Superior temporal gyrus (tissue), 1 donor: ENCODE results near the gene NTM.

Experiments used
- DNase-seq: peaks from one replicate; pipeline ENCODE4 v3.0.0-alpha.2; 2016; ENCODE audit errors: extremely low spot score

NTM gene

DNA sequence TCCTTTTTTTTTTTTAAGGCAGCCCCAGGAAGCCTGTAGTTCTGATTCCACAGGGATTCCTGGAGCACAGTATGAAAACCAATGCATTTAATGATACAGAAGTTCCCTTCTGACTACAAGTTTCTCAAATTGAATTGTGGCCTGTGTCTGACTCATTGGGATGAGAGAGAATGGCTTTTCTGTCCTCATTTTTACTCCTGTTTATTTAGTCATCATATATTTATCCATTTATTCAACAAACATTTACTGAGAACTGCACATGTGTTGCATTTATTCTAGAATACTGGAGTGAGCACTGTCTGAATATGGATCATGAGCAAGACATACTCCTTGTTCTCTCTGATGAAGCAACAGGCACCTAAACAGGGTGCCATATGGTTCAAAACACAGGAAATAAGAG is 231.2 kb downstream of the NTM start:
- DNase-seq, result peak; percentile 55

DNA sequence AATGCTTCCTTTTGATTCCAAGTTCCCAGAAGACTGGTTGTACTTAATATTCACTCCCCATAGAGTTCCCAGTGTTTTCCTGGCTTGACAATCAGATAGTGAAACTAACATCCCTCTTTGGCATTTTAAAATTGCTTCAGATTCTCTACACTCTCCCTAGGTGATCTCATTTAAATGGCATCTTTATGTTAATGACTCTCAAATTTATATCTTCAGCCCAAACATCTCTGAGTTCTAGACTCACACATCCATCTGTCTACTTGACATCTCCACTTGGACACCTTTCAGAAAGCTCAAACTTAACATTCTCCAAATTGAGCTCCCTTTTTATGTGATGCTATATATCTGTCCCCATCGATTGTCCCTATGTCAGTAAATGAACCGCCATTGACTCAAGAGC is 232.0 kb downstream of the NTM start:
- DNase-seq, result no peak

DNA sequence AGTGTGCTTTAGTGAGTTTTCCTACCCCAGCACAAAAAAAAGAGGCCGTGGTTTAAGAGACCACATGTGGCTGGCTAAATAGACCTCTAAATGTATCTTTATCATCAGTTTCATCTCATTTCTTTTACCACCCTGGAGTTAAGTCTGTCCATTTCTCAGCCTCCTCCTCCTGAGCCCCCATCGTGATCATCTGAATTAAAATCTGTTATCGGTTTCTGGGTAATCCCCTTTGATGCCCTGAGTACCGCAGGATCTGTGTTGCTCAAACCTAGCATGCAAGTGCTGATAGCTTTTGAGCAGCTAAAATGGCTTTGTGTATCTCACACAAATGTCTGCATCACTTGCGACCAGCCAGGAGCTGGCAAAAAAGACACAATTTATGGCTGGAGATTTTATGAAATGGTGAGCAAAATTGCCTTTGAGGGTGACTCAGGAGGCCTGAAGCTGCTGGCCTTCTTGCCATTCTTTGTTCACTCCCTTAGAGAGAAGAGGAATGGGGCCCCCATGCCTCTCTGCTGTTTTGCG is 236.5 kb downstream of the NTM start:
- no peak for DNase-seq

DNA sequence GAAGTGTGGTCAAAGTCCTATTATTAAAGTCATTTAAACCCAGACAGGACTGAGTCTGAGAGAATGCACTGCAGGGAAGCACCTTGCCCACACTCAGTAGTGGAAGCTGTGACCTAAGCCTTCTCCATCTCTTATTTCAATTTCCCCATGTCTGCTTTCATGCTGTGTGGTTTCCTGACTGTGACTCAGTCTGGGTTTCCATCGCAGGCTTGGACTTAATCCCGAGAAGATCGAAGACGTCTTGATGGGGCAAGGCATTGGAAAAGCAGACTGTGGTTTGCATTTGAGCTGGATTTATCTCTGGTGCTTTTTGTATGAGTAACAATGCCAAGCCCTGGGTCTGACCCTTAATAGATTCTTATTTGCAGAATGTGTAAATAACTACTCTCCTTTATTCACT is 238.9 kb downstream of the NTM start:
- no peak for DNase-seq

DNA sequence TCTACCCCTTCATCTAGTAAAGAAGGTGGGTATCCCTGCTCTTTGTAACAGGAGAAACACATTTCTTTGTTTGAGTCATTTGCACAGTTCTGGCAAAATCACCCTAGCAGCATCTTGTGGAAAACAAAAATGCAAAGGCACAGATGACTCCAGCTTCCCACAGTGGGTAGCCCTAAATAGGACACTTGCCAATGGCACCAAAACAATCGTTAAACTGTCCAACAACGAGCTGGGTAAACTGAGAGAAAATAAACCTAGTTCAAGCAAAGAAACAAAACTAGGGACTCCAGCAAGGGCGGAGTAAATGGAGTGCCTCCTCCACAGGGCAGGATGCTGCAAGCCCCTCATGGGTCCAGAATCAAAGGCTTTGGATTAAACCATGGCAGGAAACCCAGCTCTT is 239.5 kb downstream of the NTM start:
- DNase-seq, result peak; percentile 75

DNA sequence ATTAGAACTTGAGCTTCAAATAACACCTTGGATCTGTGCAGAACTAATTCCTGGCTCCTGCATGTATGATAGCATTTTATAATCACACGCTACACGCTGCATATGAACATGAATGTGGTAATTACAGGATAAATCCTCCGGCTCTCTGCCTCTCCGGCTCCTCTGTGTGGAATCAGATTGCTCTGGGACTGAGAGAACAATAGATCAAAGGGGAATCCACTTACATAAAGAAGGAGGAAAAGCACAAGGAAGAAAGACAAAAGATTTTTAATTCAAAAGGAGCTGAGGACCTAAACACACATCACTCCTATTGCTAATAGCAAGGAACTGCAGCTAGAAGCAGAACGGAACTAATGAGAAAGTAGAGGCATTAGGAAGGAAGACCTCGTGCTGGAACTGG is 240.9 kb downstream of the NTM start:
- no peak for DNase-seq

DNA sequence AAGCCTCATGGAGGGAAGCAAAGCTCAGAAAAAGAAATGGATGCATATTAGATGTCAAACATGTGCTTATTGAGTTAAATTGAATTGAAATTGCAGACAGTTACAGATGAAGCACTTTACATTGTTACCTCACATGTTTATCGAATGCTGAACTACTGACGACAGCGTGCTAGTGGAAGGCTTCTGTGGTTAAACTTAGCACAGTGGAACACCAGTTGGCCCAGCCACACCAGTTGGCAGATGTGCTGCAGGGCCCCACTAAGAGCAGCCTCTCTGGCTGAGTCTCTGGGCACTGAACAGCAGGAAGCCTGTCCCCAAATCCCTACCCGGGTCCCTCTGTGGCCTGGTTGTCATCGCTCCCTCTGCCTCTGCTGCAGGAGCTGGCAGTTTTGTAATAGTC is 242.1 kb downstream of the NTM start:
- peak; percentile 59 for DNase-seq

DNA sequence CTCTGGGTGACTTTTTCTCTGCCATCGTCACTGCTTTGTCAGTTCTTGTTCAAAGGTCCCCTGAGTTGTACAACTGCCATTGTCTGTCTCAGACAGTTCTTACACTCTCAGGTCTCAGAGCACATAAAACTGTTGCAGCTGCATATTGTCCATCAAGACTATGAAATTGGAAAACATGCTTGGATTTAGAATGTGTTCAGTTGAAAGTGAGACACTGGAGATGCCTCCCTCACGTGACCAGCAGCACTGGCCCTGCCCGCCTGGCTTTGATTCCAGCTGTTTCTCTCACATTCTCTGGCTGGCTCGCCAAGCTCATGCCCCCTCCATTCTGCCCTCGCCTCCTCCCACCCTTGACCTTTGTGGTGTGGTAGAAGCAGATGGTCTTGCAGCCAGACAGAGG is 244.2 kb downstream of the NTM start:
- DNase-seq, result peak; percentile 80

DNA sequence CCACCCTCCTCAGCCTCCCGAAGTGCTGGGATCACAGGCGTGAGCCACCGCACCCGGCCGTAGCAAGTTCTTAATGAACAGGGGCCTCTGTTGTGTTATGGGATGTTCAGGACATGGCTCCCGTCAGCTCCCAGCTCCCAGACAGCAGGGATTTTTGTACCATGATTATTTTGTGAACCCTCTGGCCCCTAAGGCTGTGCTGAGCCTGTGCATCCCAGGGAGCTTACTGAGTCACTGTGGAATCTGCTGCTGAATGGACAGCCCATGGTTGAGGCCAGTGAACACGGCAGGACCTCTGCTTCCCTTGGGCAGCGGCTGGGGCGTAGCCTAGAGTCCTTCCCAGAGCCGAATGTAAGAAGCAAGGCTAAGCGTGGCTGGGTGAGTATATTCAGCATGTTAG is 245.2 kb downstream of the NTM start:
- no peak for DNase-seq

DNA sequence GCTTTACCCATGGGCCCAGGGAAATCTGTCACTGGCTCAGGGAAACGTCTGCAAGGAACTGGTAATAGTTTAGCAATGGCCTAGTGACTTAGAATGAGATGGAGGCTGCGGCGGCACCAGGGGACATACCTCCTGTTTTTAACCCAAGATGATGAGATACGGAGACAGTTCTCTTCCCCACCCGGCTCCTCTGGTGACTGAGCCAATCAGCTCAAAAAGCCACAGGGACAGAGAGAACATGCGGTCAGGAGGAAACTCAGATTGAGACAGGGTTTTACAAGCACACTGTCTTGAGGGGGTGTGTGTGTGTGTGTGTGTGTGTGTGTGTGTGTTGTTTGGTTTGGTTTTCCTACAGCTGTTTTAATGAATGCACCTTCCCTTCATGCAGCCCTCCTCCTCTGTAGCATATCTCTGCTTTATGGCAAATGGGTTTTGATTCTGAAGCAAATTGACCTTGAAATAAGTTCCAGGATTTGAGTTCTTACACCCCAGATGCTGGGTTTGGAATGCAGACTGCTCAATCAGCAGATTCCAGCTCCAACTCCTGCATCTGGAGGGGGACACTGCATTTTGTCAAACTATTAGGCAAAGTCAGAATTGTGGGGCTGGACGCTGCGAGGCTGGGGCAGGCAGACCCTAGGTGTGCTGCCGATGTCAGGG is 246.2 kb downstream of the NTM start:
- no peak for DNase-seq

DNA sequence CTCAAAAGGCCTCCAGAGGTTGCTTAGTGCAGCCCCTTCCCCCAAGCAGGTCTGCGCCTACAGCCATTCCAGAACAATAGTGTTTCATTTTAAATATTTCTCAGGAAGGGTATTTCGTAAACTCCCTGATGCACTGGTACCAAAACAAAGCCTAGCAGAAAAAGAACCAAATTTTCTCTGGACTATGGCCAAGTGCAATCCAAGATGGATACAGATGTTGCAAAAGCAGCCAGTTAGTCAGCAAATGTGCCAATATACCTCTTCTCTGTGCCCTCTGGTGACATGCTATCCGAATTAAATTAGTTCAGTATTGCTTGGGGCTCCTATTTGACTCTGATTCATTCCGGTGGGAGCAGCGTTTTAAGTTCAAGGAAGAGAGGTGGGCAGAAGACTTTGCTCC is 247.8 kb downstream of the NTM start:
- DNase-seq, result no peak

DNA sequence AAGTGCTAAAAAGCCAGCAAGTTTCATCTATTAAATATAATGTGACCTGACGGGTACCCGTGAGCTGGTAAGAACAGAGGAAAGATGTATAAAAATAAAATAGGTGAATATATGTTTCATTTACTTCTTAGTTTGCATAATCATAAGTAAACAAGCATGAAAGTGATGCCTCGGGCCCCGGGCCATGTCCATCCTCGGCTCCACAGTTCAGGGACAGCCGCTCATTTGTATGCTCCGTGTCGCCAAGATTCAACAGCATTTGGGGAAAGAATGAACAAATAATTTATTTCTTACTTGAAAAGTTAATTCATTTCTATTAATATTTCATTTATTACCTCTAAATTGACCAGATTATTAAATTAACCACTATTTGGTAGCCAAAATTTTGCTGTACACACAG is 251.8 kb downstream of the NTM start:
- peak; percentile 76 for DNase-seq

DNA sequence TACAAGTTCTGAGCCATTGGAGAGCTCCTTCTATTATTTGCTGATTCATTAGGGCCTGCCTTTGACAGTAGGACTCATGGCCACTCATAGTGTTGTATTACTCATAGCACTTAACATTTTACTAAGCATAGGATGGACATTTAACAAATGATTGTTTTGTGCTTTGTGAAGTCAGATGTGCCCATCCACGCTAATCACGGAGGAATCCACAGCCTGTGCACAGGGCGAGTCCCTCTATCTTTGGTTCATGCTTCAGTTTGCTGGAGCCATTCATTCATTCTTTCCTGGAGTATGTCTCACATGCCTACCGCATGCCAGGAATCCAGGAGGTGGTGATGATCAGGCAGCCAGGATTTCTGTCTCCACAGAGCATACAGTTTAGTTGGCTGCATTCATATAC is 254.1 kb downstream of the NTM start:
- DNase-seq, result peak; percentile 25

DNA sequence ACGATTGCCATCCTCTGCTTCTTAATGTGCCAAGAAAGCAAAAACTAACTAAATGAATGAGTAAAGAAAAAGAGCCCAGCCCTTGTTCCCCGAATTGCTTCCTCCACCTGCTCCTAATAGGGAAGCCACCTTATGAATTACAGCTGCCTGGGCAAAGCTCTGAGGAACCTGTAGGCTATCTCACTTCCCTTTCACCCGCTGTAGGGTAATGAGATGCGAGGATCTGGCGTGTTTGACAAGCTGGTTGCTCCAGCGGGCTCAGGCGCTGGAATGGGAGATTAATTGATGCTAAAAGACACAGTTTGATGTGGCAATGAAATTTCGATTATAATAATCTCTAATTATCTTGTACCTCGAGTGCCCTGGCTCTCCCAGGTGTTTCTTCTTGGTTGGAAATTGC is 256.4 kb downstream of the NTM start:
- DNase-seq, result no peak

DNA sequence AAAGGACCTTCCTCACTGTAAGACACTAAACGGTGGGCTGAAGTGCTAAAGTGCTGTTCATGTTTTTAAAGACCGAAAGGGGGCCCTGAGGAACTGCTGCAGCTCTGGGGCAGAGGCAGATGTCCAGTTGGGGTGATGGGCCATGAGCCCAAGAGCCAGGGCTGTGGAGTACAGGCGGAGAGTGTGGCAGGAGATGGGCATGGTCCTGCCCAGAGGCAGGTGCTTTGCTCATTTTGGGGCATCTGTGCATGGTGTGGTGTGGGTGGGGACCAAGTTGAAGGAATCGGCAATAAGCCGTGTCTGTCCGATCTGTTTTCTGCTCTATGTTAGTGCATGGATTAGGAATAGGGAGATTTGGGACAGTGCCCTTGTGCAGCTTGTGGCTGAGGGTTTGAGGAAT is 258.3 kb downstream of the NTM start:
- DNase-seq, result no peak

DNA sequence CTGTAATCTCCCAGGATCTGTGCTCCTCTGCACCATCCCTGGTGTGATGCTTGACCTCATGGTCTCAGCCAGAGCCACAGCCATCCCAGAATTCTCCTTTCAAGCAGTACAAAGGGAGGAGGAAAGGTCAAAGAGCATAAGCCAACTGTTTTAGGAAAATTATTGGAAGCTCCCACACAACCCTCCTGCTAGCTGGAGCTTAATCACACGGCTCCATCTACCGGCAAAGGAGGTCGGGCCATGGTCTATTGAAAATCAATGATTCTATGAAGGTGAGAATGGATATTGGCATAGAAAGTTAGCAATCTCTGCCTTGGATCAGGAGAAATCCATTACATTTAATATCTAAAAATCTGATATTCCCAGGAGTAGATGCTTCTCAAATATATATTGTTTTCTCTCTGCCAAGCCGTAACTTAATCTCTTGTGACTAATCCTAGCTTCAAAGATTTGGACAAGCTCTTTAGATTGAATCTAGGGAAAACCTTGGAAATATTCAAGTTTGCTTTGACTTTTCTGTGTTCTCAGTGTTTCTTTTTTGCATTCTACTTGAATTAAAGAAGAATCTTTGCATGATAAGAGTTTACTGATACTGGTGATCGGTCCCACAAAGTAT is 259.6 kb downstream of the NTM start:
- no peak for DNase-seq

DNA sequence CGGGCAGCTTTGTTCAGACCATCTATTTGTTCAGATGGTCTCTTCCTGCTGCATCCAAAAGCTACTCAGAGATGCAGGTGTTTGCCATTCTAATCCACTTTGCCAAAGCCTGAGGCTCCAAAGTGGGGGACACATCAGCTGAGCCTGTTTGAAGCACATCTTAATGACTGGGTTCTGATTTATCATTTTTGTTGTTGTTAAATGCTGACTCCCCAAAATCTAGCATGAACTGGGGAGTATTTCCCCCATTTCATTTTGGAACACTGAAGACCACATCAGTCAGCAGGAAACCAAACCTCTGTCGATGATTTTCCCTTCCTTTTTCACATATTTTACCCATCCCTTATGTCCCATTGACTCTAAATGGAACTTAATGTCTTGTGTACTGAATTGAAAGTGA is 262.6 kb downstream of the NTM start:
- DNase-seq, result no peak

DNA sequence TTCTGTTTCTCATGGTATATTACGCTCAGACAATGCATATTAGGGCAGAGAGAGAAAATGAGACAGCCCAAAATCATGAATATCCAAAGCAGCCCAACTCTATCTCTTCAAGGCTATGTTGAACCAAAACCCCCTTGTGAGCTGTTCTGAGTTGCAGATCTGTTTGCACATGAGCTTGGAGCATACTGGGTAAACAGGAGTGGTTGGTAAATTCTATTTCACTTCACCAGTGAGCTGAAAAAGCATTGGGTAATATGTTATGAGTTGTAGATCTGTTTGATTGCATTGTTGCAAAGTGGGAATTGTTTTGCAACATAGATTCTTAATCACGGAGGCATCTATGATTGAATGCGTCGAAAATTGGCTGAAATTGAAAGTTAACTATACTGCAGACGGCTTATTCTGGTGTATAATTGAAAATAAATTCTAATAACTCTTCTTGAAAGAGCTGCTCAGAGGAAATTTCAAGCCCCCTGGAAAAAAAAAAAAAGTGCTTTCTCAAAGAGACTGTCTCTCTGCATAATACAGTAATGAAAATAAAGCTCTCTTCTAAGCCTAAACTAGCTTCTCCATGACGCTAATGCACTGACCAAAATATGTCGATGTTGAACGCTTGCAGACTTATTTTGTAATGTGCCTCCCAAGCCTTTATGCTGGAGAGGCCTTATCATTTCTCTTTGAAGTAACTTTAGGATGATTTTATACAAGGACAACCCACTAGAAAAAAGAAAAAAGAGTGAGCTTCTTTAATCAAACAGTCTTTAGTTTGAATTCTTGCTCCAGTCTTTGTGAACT is 263.7 kb downstream of the NTM start:
- DNase-seq, result peak; percentile 74

DNA sequence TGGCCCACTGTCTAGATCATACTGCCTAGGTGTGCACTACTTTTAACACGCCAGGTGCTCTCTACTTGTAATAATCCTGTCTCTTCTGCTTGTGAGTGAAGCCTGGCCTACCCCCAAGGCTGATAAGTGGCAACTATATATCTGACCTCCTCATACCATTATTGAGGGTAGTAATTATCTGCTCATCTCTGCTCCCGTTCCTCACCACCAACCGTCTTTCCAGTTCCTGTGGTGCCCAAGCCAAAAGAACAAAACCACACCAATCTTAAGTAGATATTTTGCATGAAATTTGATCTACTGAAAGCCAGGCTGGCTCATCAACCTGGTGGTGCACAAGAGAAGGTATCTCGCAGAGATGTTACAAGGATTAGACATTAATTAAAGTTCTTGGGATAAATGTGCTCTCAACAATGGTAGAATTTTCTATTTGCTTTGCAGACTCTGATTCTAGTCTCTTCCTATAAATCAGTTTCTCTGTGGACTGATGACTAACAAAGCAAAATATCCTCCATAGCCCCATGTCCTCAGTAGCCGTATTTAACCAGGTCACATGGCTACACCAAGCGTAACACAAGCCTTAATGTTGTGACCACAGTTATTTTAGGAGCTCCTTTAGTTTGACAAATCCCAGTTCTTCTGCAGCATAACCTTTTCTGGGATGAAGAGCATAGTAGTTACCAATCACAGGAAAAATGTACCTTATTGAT is 267.2 kb downstream of the NTM start:
- no peak for DNase-seq

DNA sequence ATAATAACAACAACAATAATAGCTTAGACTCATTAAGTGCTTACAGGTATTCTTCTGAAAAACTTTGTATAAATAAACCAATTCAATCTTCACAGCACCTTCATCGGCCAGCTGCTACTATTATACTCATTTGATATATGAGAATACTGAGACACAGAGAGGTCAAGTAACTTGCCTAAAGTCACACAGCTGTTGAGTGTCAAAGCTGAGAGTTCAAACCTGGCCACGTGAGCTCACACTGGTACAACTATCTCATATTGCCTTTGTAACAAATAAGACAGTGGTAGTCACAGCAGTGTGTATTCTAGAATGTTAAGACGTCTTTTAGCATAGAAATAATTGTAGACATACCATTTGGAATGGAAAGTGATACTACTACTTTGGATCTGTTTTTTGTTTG is 268.5 kb downstream of the NTM start:
- DNase-seq, result no peak

DNA sequence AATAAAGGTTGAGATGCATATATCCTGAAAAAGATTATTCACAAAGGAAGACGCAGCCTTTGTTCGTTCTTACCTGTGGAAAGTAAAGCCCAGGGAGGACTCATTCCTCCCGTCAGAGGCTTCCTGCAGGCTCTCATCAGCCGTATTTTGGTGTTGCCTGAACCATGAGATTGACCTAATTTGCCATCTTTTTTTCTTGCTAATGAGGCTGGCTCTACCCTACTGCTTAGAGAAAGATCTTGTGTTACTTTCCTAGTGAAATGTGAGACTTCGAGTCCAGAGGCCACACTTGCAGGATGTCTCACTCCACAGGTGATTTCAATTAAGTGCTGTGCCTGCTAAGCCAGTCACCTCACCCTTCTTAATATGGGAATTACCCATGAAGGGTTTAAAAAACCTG is 269.9 kb downstream of the NTM start:
- no peak for DNase-seq

DNA sequence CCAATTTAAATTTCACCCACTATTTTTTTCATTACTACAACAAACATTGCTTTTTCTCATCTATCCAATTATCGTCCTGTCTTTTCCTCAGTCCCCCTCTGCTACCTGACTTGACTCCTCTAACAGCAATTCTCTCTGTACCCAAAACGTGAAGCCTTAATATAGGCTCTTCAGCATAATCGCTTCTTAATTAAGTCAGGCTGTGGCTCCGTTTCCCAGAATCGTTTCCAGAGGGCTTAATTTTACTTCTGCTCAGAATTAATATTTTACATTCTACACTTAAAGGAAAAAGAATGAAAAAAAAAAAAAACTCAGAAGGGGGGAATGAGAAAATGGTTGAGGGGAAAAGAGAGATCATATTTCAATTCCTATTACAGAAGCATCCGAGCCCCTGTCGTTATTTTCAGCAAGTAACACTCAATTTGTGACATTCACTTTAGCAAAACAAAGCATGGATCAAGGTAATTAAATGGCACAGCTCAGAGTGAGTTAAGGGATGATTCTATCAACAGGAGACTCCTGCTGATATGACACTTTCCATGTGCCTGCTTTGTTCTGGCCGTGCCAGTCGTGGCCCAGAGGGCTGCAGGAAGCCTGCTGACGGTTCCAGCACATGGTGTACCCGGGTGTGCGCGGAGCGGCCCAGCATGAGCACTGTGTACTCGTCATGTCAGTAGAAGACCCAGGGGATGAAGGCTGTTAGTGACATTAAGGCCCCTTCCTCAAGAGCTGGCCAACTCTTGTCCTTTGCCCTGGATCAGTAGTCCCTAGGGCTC is 272.5 kb downstream of the NTM start:
- no peak for DNase-seq
